B cell (primary cell): ENCODE results near the gene SELE. TPM values are rescaled to one million over a fixed set of nuclear protein-coding genes. Genes with fewer than 3 reads are reported as not detected.

ENCODE experiments used
- ATAC-seq: fragments of 200-7000 bp; cut with Tn5 transposase; one replicate; pipeline ENCODE4 v1.10.0; 2021; ENCODE audit warnings: low read depth, mild to moderate bottlenecking, moderate number of reproducible peaks, moderate library complexity
- CTCF ChIA-PET: fragments of 350-600 bp; sonication (Branson Sonifier 250); formaldehyde crosslinking; loops from one replicate; lab custom pipeline; 2021; ENCODE audit warnings: antibody characterized with exemption, inconsistent platforms; lab: Charles Lee
- POLR2A ChIA-PET: fragments of 350-600 bp; sonication (Branson Sonifier 250); formaldehyde crosslinking; loops from one replicate; lab custom pipeline; 2021; ENCODE audit warnings: antibody characterized with exemption; lab: Charles Lee
- DNase-seq: peaks from one replicate; pipeline ENCODE4 v3.0.0; 2013
- H2AFZ ChIP-seq: 2 replicates; pipeline ENCODE4 v1.6.1; 2012; ENCODE audit warnings: mild to moderate bottlenecking, low read depth, low read length; ENCODE audit not compliant: insufficient read depth, poor library complexity, severe bottlenecking
- H3K27ac ChIP-seq, 2 donors: 1 replicate in 1 of 2; 2 replicates in 1 of 2; pipeline ENCODE4 v1.5.1; 2012 to 2013; ENCODE audit warnings: low read length in 2 of 2, mild to moderate bottlenecking in 2 of 2, moderate library complexity in 1 of 2
- H3K27me3 ChIP-seq, 4 experiments: fragments of 200-600 bp in 1 of 4; sonication (generic) in 1 of 4; replicated peaks in 1 of 4; 1 replicate in 2 of 4; 2 replicates in 2 of 4; pipeline versions ENCODE4 v1.6.1 to v1.7.0; 2013 to 2016; ENCODE audit warnings: low read length in 3 of 4, mild to moderate bottlenecking in 2 of 4, mixed read lengths in 1 of 4, moderate library complexity in 1 of 4; ENCODE audit not compliant: insufficient read depth in 4 of 4, control insufficient read depth in 3 of 4; ENCODE audit errors: control extremely low read depth in 1 of 4
- H3K36me3 ChIP-seq, 2 experiments: replicated peaks in 1 of 2; 1 replicate in 1 of 2; 2 replicates in 1 of 2; pipeline versions ENCODE4 v1.6.1 to v1.7.1; 2013; ENCODE audit warnings: low read length in 1 of 2; ENCODE audit not compliant: insufficient read depth in 2 of 2, control insufficient read depth in 1 of 2; ENCODE audit errors: control extremely low read depth in 1 of 2, extremely low read depth in 1 of 2
- H3K4me1 ChIP-seq, 2 donors: fragments of 200-600 bp in 1 of 2; sonication (generic) in 1 of 2; 1 replicate in 1 of 2; 2 replicates in 1 of 2; pipeline versions ENCODE4 v1.5.1 to v1.6.1; 2013 to 2017; ENCODE audit warnings: low read length in 2 of 2; ENCODE audit not compliant: control insufficient read depth in 2 of 2, insufficient read depth in 2 of 2
- H3K4me2 ChIP-seq: replicated peaks from 2 replicates; pipeline ENCODE3; 2012; ENCODE audit warnings: mild to moderate bottlenecking, low read depth, low read length; ENCODE audit not compliant: poor library complexity, severe bottlenecking
- H3K4me3 ChIP-seq, 5 experiments: fragments of 200-600 bp in 1 of 5; sonication (generic) in 1 of 5; 1 replicate in 3 of 5; 2 replicates in 2 of 5; pipeline versions ENCODE4 v1.5.1 to v1.7.0; 2011 to 2016; ENCODE audit warnings: low read length in 4 of 5, mild to moderate bottlenecking in 4 of 5, low read depth in 2 of 5, control low read depth in 1 of 5, moderate library complexity in 1 of 5; ENCODE audit not compliant: insufficient read depth in 1 of 5; ENCODE audit errors: control extremely low read depth in 1 of 5, extremely low read depth in 1 of 5
- H3K79me2 ChIP-seq: fragments of 200-600 bp; sonication (generic); one replicate; pipeline ENCODE4 v1.6.0; 2016; ENCODE audit warnings: low read length; ENCODE audit not compliant: control insufficient read depth, insufficient read depth
- H3K9ac ChIP-seq: fragments of 200-600 bp; sonication (generic); 2 replicates; pipeline ENCODE4 v1.6.1; 2017; ENCODE audit warnings: mild to moderate bottlenecking, low read length, moderate library complexity
- H3K9me3 ChIP-seq, 3 donors: one replicate each; pipeline versions ENCODE4 v1.6.1 to v1.7.1; 2013; ENCODE audit warnings: low read length in 2 of 3; ENCODE audit not compliant: control insufficient read depth in 2 of 3, insufficient read depth in 1 of 3; ENCODE audit errors: control extremely low read depth in 1 of 3
- H4K20me1 ChIP-seq: 2 replicates; pipeline ENCODE4 v1.6.0; 2012; ENCODE audit warnings: mild to moderate bottlenecking, low read length; ENCODE audit not compliant: insufficient read depth, control insufficient read depth, poor library complexity, severe bottlenecking
- H3K27ac Mint-ChIP-seq: one replicate; pipeline ENCODE4 v1.8.0; 2021; ENCODE audit warnings: mixed read lengths
- H3K27me3 Mint-ChIP-seq: one replicate; pipeline ENCODE4 v1.8.0; 2021; ENCODE audit warnings: mixed read lengths
- H3K4me1 Mint-ChIP-seq: one replicate; pipeline ENCODE4 v1.8.0; 2021; ENCODE audit warnings: mixed read lengths
- H3K4me3 Mint-ChIP-seq: one replicate; pipeline ENCODE4 v1.8.0; 2021; ENCODE audit warnings: mixed read lengths
- H3K9me3 Mint-ChIP-seq: one replicate; pipeline ENCODE4 v1.8.0; 2022; ENCODE audit warnings: mixed read lengths; ENCODE audit not compliant: insufficient read depth
- CTCF ChIP-seq: fragments of 200-600 bp; IDR thresholded peaks from one replicate; pipeline ENCODE4 v1.8.0; 2022; ENCODE audit warnings: antibody characterized with exemption, mild to moderate bottlenecking
- EZH2 ChIP-seq: IDR thresholded peaks from 2 replicates; pipeline ENCODE4 v1.6.1; 2012; ENCODE audit warnings: borderline replicate concordance, low read depth, mild to moderate bottlenecking, moderate library complexity, low read length; ENCODE audit not compliant: insufficient read depth, poor library complexity, severe bottlenecking
- WGBS: methylation state at CpG from one replicate; pipeline ENCODE4 v1.1.5; 2013; ENCODE audit warnings: missing lambda C conversion rate; ENCODE audit not compliant: insufficient coverage; 5-methylcytosine and 5-hydroxymethylcytosine counted together
- intact Hi-C: fragments of 100-400 bp; cut with micrococcal nuclease; formaldehyde crosslinking; loops from one replicate; pipeline ENCODE4 v1.10.0; 2022
- polyA plus RNA-seq: library from polyadenylated mRNA; depleted of rRNA; stranded (reverse); fragments of >200 nt; gene quantifications from 2 replicates; pipeline ENCODE4 v1.2.3, GENCODE V29; 2012
- total RNA-seq, 2 donors: library from RNA; stranded (reverse); fragments of 120-200 nt in 1 of 2; gene quantifications; 1 replicate in 1 of 2; 2 replicates in 1 of 2; pipeline versions ENCODE4 v1.2.3 to v1.2.4, GENCODE V29; 2013 to 2022

SELE gene
- total and polyA plus RNA-seq, 2 donors (not counting 1 experiment from before 2014, with no cell fraction given), result not detected

GRCh38 chr1:169739980-169740379, 6.1 kb upstream of the SELE start:
- Mint-ChIP-seq H3K27me3 (peaks cover 22% of the 10 kb centered on the region), H3K4me1 (no peaks in the 10 kb centered on the region), H3K9me3 (no peaks in the 10 kb centered on the region), H3K4me3 (no peak overlapping the region), H3K27ac (no peak overlapping the region)
- ATAC-seq (no peak), DNase-seq (no peak)
- Histone ChIP-seq H3K4me1 (no peaks in the 10 kb centered on the region), H3K27ac (no peak overlapping the region), H3K36me3 (no peaks in the 10 kb centered on the region), H3K4me3 (no peak overlapping the region), H3K9me3 (peaks cover 0 to 3% (median 0%) of the 10 kb centered on the region in 3 donors), H3K9ac (no peak overlapping the region), H2AFZ (no peak overlapping the region), H3K4me2 (no peak overlapping the region), H3K27me3 (peaks cover 0 to 6% (median under 1%) of the 10 kb centered on the region in 4 experiments), H4K20me1 (no peaks in the 10 kb centered on the region), H3K79me2 (no peaks in the 10 kb centered on the region)
- intact Hi-C loops, result no loop called here
- CTCF ChIA-PET, result interaction anchor here (1.4 kb wide), 1 partner anchor 13 kb away, joined by 3 read pairs; no protein-coding TSS in a partner anchor
- 89% methylated on average over 4 of the region's 5 CpGs for WGBS
- TF ChIP-seq EZH2, result no peak
- TF ChIP-seq CTCF, result no peak
- POLR2A ChIA-PET, result no interaction called here

- CTCF ChIA-PET, result no interaction called here
- Mint-ChIP-seq H3K4me1 (no peaks in the 10 kb centered on the region), H3K27me3 (peaks cover 36% of the 10 kb centered on the region), H3K4me3 (no peak overlapping the region), H3K27ac (no peak overlapping the region), H3K9me3 (no peaks in the 10 kb centered on the region)
- Histone ChIP-seq H3K9ac (no peak overlapping the region), H3K27ac (no peak overlapping the region), H3K4me3 (no peak overlapping the region), H2AFZ (no peak overlapping the region), H3K4me2 (no peak overlapping the region), H3K79me2 (no peaks in the 10 kb centered on the region), H3K4me1 (no peaks in the 10 kb centered on the region), H3K9me3 (no peaks in the 10 kb centered on the region), H3K36me3 (no peaks in the 10 kb centered on the region), H3K27me3 (peaks cover 0 to 13% (median 2%) of the 10 kb centered on the region in 4 experiments), H4K20me1 (no peaks in the 10 kb centered on the region)
- DNase-seq (no peak), ATAC-seq (no peak)
- intact Hi-C loops, result no loop called here
- 97% methylated on average over 3 of the region's 4 CpGs for WGBS
- POLR2A ChIA-PET, result no interaction called here
- no peak for TF ChIP-seq EZH2
- TF ChIP-seq CTCF, result no peak
Observed at GRCh38 chr1:169731446-169731845, 2.4 kb downstream of the SELE start.
